ENCODE data around the gene CDC20. TPM values are rescaled to one million over a fixed set of nuclear protein-coding genes. Genes with fewer than 3 reads are reported as not detected.

Gene CDC20
- total RNA-seq = 0.99 TPM
- long read RNA-seq = 0 reads

DNA sequence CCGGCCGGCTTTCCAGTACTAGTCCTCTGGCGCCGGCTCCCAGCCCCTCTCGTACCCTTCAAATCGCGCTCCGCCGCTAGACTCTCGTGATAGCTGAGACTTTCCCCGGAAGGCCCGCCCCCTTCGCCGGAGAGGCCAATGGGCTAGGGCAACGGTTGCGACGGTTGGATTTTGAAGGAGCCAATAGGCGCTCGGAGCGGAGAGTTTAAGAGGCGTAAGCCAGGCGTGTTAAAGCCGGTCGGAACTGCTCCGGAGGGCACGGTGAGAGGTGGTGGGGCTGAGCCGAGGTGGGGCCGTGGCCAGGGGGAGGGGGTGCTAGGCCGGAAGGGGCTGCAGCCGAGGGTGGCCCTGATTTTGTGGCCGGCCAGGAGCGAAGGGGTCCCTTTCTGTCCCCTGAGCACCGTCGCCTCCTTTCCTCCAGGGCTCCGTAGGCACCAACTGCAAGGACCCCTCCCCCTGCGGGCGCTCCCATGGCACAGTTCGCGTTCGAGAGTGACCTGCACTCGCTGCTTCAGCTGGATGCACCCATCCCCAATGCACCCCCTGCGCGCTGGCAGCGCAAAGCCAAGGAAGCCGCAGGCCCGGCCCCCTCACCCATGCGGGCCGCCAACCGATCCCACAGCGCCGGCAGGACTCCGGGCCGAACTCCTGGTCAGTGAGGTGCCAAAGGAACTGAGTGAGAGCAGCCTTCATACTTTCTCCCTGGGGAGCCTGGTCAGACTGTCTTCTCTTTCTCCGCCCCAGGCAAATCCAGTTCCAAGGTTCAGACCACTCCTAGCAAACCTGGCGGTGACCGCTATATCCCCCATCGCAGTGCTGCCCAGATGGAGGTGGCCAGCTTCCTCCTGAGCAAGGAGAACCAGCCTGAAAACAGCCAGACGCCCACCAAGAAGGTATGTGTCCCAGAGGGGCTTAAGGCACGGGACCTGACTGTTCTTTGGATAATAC is at the start of gene CDC20:
Gene CDC20 (plus strand): TSS at position 236 of the 948 bp plus-strand sequence. CDS start 235 bp downstream, at position 471.
- Histone ChIP-seq H3K4me1 (peaks cover 19% of the 10 kb centered on the region), H3K4me3 (peak within 1 kb of the TSS; percentile 76), H3K36me3 (peaks cover 33% of the 10 kb centered on the region), H3K27ac (replicated peaks) (peak within 1 kb of the TSS; percentile 97), H3K27me3 (ENCODE audit: low read depth) (no peaks in the 10 kb centered on the region), H3K9me3 (replicated peaks) (no peaks in the 10 kb centered on the region)
- peak; percentile 99 for DNase-seq
- TF ChIP-seq, protein P1, sequence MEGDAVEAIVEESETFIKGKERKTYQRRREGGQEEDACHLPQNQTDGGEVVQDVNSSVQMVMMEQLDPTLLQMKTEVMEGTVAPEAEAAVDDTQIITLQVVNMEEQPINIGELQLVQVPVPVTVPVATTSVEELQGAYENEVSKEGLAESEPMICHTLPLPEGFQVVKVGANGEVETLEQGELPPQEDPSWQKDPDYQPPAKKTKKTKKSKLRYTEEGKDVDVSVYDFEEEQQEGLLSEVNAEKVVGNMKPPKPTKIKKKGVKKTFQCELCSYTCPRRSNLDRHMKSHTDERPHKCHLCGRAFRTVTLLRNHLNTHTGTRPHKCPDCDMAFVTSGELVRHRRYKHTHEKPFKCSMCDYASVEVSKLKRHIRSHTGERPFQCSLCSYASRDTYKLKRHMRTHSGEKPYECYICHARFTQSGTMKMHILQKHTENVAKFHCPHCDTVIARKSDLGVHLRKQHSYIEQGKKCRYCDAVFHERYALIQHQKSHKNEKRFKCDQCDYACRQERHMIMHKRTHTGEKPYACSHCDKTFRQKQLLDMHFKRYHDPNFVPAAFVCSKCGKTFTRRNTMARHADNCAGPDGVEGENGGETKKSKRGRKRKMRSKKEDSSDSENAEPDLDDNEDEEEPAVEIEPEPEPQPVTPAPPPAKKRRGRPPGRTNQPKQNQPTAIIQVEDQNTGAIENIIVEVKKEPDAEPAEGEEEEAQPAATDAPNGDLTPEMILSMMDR (IDR thresholded peaks at IDR 0.05; ENCODE audit: borderline replicate concordance) = no peak
- intact Hi-C loops (cut with micrococcal nuclease) = no loop called here

DNA sequence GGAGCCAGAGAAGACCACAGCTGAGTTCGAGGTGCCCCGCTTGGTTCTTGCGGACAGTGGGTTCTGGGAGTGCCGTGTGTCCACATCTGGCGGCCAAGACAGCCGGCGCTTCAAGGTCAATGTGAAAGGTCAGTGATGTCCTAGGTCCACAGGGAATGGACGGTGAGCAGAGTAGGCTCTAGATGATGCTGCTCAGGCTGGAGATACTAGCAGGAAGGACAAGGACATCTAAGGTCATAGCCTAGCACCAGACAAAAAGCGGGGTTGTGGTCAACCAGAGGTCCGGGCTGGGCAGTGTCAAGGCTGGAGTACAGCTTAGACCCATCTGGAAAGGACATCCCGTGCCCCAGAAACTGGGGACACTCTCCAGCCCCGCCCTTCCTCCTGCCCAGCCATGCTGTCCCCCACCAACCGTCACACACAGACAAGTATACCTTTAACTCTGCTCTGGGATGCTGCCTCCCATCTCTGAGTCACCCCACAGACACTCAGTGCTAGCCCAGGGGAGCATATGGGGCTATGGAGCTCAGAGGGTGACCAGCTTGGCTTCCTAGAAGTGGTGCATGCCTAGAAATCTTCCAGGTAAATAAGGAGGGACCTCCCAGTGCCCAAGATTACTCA is 49.3 kb upstream of the CDC20 start:
- H3K4me3 ChIP-seq = no peak overlapping the region
- no peak overlapping the region for H3K27ac ChIP-seq (replicated peaks)
- no peak for DNase-seq
- H3K4me1 ChIP-seq = peaks cover 31% of the 10 kb centered on the region
- intact Hi-C loops (cut with micrococcal nuclease) = no loop called here
- H3K27me3 ChIP-seq (ENCODE audit: low read depth) = no peaks in the 10 kb centered on the region
- H3K9me3 ChIP-seq (replicated peaks) = no peaks in the 10 kb centered on the region
- TF ChIP-seq, protein P1 (IDR thresholded peaks at IDR 0.05; ENCODE audit: borderline replicate concordance) = no peak
- H3K36me3 ChIP-seq = peaks cover 36% of the 10 kb centered on the region

GRCh38 chr1:43311521-43311920 is 47.3 kb upstream of the CDC20 start:
- TF ChIP-seq, protein P1 (IDR thresholded peaks at IDR 0.05; ENCODE audit: borderline replicate concordance) = no peak
- no peaks in the 10 kb centered on the region for H3K9me3 ChIP-seq (replicated peaks)
- intact Hi-C loops (cut with micrococcal nuclease) = no loop called here
- H3K36me3 ChIP-seq = peaks cover 36% of the 10 kb centered on the region
- no peaks in the 10 kb centered on the region for H3K27me3 ChIP-seq (ENCODE audit: low read depth)
- H3K4me1 ChIP-seq = peaks cover 17% of the 10 kb centered on the region
- H3K27ac ChIP-seq (replicated peaks) = no peak overlapping the region
- no peak for DNase-seq
- H3K4me3 ChIP-seq = no peak overlapping the region

GRCh38 chr1:43312212-43312623 is 46.6 kb upstream of the CDC20 start:
- H3K27ac ChIP-seq (replicated peaks) = no peak overlapping the region
- DNase-seq = no peak
- H3K4me1 ChIP-seq = peaks cover 11% of the 10 kb centered on the region
- no peaks in the 10 kb centered on the region for H3K9me3 ChIP-seq (replicated peaks)
- intact Hi-C loops (cut with micrococcal nuclease) = no loop called here
- no peak overlapping the region for H3K4me3 ChIP-seq
- H3K27me3 ChIP-seq (ENCODE audit: low read depth) = no peaks in the 10 kb centered on the region
- peaks cover 31% of the 10 kb centered on the region for H3K36me3 ChIP-seq
- TF ChIP-seq, protein P1 (IDR thresholded peaks at IDR 0.05; ENCODE audit: borderline replicate concordance) = no peak

- Histone ChIP-seq H3K4me3 (no peak overlapping the region), H3K27me3 (ENCODE audit: low read depth) (no peaks in the 10 kb centered on the region), H3K9me3 (replicated peaks) (no peaks in the 10 kb centered on the region), H3K27ac (replicated peaks) (no peak overlapping the region), H3K36me3 (peaks cover 26% of the 10 kb centered on the region), H3K4me1 (peaks cover 11% of the 10 kb centered on the region)
- TF ChIP-seq, protein P1 (IDR thresholded peaks at IDR 0.05; ENCODE audit: borderline replicate concordance) = no peak
- intact Hi-C loops (cut with micrococcal nuclease) = no loop called here
- no peak for DNase-seq
These were observed 45.9 kb upstream of the CDC20 start for GRCh38 chr1:43312663-43313515.

Data from left ventricle myocardium inferior (tissue), 1 donor.